GM20431 (cell line): ENCODE data around the gene PCYT1A.
"Not testable (repeated sequence)": the region's sequence is repeated elsewhere in the genome, so short reads cannot be mapped to it uniquely, and the experiment has no call there.

Source experiments
- in situ Hi-C: fragments of 300-500 bp; cut with MseI, MboI; formaldehyde crosslinking; loops from one replicate; pipeline ENCODE4 v1.15.0; 2020; ENCODE audit warnings: low sequenced_read_pairs; ENCODE audit not compliant: unreplicated experiment

Gene PCYT1A

DNA sequence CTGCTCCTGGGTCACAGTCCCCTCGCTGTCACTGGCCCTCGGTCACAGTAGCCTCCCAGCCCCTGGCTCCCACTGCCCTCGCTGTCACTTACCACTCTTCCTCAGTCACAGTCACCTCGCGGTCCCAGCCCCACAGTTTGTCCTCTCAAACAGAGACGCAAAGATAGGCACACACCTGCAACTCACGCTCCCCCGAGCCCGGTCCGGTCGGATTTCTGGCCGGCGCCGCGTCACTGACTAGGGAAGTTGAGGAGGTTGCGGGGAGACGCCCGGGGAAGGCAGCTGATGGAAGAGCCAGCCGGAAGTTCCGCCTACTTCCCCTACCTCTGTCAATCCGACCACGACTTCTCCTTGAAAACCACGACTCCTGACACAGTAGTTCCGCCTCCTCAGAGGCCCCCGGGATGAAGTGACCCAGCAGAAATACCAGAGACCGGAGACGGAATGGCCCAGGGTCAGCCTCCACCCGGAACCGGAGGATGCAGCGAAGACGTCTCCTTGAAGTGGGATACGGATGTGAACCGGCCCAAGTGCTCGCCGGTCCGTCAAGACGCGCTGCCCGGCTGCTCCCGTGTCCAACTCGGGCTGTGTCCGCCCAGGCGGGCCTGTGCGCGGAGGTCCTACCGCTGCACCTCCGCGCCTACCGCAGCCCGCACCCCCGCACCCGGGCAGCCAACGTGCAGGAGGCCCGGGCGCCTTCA, at the start of gene PCYT1A:
PCYT1A (minus strand) TSS at position 287 of the 701 bp plus-strand sequence. CDS start 17,195 bp downstream, outside the sequence.
- in situ Hi-C loops, result no loop called here

DNA sequence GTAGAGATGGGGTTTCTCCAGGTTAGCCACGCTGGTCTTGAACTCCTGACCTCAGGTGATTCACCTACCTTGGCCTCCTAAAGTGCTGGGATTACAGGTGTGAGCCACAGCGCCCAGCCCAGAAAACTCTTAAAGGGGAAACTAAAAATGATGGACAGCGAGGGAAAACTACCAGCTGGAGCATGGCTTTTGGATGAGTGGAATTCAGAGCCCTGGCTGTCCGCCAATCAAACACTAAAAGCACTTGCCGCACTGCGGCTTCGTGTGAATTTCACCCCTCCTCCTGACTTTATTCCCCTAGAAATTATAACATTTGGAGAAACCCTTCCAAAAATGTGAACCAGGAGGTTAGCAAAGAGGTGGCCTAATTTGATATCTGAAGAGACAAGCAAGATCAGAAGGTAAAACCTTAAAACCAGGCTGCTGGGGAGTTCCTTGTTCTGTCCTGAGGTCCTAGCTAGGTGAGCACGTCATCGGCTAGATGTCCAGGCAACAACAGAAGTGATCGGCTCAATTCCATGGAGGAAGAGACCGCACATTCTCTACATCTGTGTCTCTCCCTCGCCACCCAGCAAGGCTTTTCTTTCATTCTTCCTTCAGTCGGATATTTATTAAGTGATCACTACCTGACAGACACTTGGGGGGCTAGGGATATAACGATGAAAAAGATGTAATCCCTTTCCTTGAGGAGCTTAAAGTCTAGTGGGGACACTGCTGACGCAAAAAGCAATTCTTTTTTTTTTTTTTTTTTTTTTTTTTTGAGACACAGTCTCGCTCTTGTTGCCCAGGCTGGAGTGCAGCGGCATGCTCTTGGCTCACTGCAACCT, 49.0 kb upstream of the PCYT1A start:
- in situ Hi-C loops, result no loop called here

DNA sequence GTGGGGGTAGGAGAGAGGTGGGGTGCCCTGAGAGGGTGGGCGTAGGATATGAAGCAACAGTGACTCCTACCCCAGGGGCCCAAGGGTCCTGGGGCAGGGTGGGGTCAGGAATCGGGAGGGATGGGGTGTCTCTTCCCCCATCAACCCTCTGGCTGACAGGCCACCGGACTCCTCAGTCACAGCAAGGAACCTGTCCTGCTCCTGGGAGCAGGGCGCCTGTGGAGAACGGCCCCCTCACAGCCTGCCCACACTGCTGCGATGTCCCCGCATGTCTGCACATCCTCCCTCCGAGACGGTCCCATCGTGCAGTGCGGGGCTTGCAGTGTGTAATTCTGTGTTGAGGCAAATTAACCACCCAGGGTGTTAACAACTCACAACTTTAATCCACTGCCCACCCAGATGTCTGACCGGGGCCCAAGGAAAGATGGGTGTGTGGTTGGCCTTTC, 48.0 kb upstream of the PCYT1A start:
- in situ Hi-C loops, result no loop called here

DNA sequence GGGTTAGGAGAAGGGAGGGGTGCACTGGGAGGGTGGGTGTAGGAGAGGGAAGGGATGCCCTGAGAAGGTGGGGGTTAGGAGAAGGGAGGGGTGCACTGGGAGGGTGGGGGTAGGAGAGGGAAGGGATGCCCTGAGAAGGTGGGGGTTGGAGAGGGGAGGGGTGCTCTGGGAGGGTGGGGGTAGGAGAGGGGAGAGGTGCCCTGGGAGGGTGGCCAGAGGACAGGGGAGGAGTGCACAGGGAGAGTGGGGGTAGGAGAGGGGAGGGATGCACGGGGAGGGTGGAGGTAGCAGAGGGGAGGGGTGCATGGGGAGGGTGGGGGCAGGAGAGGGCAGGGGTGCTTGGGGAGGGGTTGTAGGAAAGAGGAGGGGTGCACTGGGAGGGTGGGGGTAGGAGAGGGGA, 47.5 kb upstream of the PCYT1A start:
- in situ Hi-C loops, result no loop called here

DNA sequence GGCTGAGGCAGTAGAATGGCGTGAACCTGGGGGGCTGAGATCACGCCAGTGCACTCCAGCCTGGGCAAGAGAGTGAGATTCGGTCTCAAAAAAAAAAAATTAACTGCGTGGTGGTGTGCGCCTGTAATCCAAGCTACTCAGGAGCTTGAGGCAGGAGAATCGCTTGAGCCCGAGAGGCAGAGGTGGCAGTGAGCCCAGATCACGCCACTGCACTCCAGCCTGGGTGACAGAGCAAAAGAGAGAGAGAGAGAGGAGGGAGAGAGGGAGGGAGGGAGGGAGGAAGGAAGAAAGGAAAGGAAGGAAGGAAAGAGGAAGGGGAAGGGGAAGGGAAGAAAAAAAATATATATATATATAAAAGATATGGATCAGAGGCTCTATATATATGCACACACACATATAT, 44.6 kb upstream of the PCYT1A start:
- in situ Hi-C loops, result no loop called here

DNA sequence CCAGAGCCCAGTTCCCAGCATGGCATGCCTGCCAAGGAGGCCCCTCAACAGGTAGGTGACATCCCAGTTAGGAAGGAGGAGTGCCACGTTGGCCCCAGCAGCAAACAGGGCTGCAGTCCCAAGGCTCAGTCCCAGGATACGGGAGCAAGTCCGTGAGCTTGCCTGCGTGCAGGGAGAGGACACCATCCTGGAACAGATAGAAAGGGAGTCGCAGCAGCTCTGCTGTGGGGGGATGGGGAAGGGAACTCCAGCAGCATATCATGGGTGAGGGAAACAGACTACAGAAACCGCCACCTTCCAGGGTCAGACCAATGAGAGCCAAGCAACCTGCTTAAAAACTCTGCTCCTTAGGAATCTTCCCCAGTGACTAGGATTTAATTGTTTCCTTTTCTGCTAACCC, 39.9 kb upstream of the PCYT1A start:
- in situ Hi-C loops, result no loop called here

DNA sequence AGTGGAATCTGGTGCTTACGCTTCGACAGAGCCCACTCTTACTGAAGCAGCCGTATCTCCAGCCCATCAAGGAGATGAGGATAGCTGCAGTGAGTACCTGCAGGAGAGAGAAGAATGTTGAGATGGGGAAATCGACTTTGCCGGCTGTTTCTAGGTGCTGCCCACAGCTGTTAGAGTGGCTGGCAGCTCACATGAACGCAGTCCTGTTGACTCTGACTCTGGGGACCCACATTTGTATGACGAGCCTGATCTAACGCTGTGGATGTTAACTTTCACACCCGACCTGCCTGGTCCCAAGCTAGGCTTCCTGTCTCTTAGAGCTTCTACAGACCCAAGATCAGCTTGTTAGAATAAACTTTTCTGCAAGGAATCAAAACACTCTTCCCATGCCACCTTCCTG, 39.4 kb upstream of the PCYT1A start:
- in situ Hi-C loops, result no loop called here

DNA sequence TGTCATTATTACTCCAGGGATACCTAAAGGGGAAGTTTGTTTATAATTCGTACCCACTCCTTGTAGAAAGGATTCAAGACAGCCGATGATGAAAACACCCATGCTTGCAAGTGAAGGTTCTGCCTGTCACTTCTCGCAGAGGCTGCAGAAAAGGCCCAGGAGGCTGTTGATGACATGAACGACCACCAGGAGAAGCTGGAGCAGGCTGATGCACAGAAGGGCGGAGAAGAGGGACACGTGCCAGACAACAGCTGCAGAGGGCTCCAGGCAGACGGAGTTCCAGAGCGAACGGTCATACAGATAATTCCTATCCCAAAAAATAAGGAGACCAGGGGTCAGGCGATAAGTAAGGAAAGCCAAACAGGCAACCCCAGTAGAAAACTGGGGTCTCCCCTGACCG, 36.2 kb upstream of the PCYT1A start:
- in situ Hi-C loops, result no loop called here

DNA sequence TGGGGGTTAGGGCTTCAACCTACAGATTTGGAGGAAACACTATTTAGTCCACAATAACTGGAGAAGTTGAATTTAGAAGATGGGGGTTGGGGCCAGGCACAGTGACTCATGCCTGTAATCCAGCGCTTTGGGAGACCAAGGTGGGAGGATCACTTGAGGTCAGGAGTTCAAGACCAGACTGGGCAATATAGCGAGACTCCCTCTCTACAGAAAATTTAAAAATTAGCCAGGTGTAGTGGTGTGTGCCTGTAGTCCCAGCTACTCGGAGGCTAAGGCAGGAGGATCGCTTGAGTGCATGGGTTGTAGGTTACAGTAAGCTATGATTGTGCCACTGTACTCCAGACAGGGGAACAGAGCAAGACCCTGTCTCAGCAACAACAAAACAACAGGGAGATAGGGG, 35.5 kb upstream of the PCYT1A start:
- in situ Hi-C loops, result no loop called here

DNA sequence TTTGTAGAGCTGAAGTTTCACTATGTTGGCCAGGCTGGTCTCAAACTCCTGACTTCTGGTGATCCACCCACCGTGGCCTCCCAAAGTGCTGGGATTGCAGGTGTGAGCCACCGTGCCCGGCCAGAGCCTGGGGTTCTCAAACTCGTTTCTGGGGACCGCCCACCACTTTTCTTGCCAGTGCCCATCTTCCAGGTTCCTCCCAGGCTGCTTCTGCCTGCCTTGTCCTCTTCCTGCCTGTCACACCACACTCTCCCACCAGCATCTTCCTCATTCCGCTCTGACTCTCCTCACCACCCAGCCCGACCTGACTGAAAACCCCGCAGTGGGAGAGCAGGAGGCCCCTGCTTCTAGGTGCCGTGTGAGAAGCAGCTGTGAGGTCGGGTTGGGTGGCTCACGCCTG, 33.6 kb upstream of the PCYT1A start:
- in situ Hi-C loops, result no loop called here

DNA sequence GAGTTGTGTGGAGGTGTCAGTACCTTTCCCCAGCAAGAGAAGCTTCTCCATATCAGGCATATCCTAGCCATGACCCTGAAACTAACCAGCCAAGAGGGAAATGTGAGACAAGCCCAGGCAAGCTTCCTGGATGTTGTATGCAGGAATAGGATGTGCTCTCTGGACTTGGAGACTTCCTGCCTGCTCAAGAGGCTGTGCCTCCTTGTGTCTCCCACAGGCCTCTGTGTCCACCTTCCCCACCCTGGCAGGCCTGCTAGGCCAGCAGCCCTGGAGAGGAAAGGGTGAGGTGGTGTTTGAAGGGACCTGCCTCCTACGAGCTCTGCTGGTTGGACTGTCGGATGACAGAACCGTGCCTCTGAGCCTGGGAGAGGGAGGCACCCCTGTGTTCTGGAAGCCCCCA, 32.6 kb upstream of the PCYT1A start:
- in situ Hi-C loops, result no loop called here

DNA sequence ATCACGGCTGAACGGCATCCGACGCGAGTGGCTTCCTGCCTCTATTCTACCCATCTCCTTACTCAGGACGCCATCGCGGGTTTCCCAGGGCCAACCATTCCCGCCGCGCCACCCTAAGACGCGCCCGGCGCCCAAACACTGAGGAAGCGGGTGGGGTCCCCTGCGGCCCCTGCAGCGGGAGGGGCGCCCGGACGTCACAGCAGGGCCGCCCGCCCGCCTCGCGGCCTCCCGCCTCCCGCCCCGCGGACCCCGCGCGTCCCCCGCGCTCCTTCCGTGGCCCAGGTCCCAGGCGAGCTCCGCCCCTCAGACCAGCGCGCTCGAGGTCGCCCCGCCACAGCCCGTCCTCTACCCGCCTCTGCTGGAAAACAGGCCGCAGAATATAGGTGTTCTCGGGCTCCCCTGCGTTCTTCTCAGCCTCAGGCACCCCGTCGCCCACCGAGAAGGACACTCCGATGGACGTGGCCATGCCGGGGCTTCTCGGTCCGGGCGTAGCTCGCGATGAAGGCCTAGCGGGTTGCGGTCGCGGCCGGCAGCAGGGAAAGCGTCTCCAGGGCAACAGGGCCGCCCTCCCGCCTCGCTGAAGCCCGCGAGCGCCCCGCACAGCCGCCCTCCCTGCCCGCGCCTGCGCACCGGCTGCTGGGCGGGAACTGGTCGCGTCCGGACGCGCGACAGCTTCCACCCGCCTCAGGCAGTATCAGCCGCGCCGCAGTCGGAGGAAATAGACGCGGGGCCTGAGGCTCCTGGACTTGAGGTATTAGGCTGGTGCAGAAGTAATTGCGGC, 30.4 kb upstream of the PCYT1A start, which contains the start of gene DYNLT2B:
DYNLT2B (minus strand) TSS at position 554 of the 781 bp plus-strand sequence; CDS start at position 466, 88 bp downstream.
- in situ Hi-C loops, result no loop called here

DNA sequence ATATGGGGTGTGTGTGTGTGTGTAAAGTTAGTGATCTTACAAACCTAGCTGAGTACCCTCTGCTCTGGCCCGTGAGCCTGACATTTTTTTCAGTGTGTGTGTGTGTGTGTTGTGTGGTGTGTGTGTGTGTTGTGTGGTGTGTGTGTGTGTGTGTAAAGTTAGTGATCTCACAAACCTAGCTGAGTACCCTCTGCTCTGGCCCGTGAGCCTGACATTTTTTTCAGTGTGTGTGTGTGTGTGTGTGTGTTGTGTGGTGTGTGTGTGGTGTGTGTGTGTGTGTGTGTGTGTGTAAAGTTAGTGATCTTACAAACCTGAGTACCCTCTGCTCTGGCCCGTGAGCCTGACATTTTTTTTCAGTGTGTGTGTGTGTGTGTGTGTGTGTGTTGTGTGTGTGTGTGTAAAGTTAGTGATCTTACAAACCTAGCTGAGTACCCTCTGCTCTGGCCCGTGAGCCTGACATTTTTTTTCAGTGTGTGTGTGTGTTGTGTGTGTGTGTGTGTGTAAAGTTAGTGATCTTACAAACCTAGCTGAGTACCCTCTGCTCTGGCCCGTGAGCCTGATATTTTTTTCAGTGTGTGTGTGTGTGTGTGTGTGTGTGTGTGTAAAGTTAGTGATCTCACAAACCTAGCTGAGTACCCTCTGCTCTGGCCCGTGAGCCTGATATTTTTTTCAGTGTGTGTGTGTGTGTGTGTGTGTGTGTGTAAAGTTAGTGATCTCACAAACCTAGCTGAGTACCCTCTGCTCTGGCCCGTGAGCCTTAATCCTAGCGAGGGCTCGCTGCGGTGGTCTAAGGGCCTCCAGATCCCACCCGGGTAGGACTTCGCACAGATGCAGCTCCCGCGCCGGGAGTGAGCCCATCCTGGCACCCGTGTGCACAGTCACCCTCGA, 29.5 kb upstream of the PCYT1A start:
- in situ Hi-C loops, result not testable (repeated sequence)

DNA sequence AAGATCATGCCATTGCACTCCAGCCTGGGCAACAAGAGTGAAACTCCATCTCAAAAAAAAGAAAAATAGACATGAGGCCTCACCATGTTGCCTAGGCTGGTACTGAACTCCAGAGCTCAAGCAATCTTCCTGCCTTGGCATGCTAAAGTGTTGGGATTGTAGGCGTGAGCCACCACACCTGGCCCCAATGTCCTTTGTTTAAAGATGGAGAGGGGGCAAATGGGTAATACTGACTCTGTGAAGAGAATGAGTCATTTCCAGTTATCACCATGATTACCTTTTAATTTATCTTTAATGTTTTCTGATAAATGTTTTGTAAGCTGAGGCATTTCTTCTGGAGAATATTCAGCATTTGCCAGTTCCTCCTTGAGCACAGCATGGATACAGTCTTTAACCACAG, 28.3 kb upstream of the PCYT1A start:
- in situ Hi-C loops, result no loop called here

DNA sequence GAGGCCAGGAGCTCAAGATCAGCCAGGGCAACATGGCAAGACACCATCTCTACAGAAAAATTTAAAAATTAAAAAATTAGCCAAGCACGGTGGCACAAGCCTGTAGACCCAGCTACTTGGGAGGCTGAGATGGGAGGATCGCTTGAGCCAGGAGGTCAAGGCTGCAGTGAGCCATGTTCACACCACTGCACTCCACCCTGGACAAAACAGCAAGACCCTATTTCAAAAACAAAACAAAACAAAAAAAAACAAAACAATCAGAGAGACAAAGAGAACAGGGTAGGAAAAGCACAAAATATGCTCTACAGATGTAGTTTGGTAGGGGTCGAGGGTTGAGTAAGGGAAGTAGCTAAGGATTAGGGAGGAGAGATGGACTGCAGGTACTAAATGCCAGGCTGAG, 27.1 kb upstream of the PCYT1A start:
- in situ Hi-C loops, result no loop called here

DNA sequence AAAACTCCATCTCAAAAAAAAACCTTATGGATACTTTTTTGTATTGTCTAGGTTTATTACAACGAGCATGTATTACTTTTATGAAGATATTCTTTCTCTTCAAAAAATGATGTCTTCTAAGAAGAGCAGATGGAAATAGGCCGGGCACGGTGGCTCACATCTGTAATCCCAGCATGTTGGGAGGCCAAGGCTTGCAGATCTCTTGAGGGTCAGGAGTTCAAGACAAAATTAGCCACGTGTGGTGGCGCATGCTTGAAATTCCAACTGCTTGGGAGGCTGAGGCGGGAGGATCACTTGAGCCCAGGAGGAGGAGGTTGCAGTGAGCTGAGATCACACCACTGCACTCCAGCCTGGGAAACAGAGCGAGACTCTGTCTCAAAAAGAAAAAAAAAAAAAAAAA, 26.6 kb upstream of the PCYT1A start:
- in situ Hi-C loops, result not testable (repeated sequence)

DNA sequence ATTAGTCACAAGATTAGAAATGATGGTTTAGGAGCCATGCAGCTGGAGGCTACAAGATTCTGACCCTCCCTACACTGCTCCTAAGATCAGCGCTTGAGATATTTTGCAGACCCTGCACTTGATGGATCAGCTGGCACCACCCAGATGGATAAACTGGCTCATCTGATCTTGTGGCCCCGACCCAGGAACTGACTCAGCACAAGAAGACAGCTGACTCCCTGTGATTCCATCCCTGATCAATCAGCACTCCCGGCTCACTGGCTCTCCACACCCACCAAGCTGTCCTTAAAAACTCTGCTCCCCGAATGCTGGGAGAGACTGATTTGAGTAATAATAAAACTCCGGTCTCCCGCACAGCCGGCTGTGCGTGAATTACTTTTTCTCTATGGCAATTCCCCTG, 15.4 kb upstream of the PCYT1A start:
- in situ Hi-C loops, result not testable (repeated sequence)

DNA sequence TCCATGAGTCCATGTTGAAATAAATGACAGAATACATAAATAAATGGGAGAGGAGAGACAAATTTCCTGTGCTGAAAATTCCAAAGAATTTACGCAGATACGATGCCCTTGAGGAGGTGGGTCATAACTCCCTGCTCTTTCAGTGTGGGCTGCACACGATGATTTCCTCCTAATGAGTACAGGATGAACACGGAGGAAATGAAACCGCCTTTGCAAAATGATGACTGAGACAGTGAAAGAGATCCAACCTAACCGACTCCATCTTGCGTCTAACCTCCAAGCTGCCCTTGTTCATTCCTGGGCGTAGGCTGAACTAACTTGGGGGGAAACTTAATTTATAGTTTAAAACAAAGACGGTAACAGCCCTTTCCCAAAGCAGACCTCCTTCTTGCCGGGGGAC, 15.0 kb upstream of the PCYT1A start:
- in situ Hi-C loops, result not testable (repeated sequence)

DNA sequence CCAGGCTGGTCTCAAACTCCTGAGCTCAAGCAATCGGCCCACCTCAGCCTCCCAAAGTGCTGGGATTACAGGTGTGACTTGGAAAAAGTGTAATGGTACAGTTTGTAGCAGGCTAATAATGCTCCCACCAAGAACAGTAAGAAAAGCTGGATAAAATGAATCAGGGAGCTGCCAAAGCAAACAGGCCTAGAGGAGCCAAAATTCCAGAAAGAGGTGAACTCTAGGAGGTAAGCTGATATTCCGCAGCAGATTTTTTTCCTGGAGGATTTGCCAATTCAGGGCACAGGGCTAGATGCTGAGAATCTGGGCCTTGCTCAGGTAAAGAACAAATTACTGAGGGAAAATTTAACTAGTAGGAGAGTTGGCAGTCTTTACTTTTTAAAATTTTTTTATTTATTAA, 11.0 kb upstream of the PCYT1A start:
- in situ Hi-C loops, result no loop called here
